Measurements from ENCODE around the gene MPP7. TPM values are rescaled to one million over a fixed set of nuclear protein-coding genes. Genes with fewer than 3 reads are reported as not detected.
A peak's percentile ranks its signal among the peaks of the same experiment; 100 is the strongest.

MPP7 gene
- total RNA-seq, 1 experiment from 2014 or later: 79.4 TPM

DNA sequence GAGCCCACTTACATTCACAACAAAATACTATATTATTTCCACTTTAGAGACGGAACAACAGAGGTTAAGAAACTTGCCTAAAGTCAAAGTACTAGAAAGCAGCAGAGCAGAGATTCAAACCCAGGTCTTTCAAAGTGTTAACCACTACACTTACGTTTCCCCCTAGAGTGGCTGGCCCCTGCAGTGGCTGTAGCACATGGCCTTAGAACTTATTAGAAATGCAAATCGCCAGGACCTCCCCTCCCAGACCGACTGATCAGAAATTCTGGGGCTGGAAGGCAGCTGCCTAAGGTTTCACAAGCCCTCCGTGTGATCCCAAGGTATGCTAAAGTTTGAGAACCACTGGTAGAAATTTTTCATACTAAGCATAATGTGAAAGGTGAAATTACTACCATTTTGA, 8.1 kb downstream of the MPP7 start:
- no peaks in the 10 kb centered on the region for H3K27me3 Mint-ChIP-seq (ENCODE audit: insufficient read depth, unreplicated experiment)
- no TSS peak for BruUV-seq (replicated peaks)

GRCh38 chr10:28294169-28294532, 8.7 kb downstream of the MPP7 start:
- DNase-seq: no peak
- H3K36me3 Mint-ChIP-seq (ENCODE audit: insufficient read depth, unreplicated experiment): peaks cover 18% of the 10 kb centered on the region
- H3K9me3 Mint-ChIP-seq (ENCODE audit: unreplicated experiment): no peaks in the 10 kb centered on the region
- Histone ChIP-seq H3K9me3 (no peaks in the 10 kb centered on the region), H3K4me3 (ENCODE audit: low read depth, low read length) (no peak overlapping the region), H3K27me3 (replicated peaks; ENCODE audit: control insufficient read depth, insufficient read depth, low read length) (no peaks in the 10 kb centered on the region), H3K4me1 (peaks cover 25% of the 10 kb centered on the region), H3K36me3 (ENCODE audit: control insufficient read depth, insufficient read depth, low read length) (no peaks in the 10 kb centered on the region; the same call in 1 of the 2 replicates)
- CTCF ChIA-PET: interaction anchor here (1.9 kb wide), 1 partner anchor 9 kb away, joined by 11 read pairs; the partner anchor contains the start of gene MPP7
- intact Hi-C loops (cut with micrococcal nuclease; ENCODE audit: unreplicated experiment): no loop called here
- no peak overlapping the region for H3K27ac Mint-ChIP-seq (ENCODE audit: unreplicated experiment)
- TF ChIP-seq, protein P1, sequence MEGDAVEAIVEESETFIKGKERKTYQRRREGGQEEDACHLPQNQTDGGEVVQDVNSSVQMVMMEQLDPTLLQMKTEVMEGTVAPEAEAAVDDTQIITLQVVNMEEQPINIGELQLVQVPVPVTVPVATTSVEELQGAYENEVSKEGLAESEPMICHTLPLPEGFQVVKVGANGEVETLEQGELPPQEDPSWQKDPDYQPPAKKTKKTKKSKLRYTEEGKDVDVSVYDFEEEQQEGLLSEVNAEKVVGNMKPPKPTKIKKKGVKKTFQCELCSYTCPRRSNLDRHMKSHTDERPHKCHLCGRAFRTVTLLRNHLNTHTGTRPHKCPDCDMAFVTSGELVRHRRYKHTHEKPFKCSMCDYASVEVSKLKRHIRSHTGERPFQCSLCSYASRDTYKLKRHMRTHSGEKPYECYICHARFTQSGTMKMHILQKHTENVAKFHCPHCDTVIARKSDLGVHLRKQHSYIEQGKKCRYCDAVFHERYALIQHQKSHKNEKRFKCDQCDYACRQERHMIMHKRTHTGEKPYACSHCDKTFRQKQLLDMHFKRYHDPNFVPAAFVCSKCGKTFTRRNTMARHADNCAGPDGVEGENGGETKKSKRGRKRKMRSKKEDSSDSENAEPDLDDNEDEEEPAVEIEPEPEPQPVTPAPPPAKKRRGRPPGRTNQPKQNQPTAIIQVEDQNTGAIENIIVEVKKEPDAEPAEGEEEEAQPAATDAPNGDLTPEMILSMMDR (IDR thresholded peaks at IDR 0.05; ENCODE audit: insufficient read depth in 1 of 2, low read depth in 1 of 2, low read length in 1 of 2, severe bottlenecking in 1 of 2, unreplicated experiment in 1 of 2): no peak
- no TSS peak for BruUV-seq (replicated peaks)
- H3K4me3 Mint-ChIP-seq (ENCODE audit: unreplicated experiment): no peak overlapping the region
- POLR2A ChIA-PET: no interaction called here
- peaks cover 38% of the 10 kb centered on the region for H3K4me1 Mint-ChIP-seq (ENCODE audit: low read depth, unreplicated experiment)
- no peaks in the 10 kb centered on the region for H3K27me3 Mint-ChIP-seq (ENCODE audit: insufficient read depth, unreplicated experiment)

More for the DNA sequence above, 8.1 kb downstream of the MPP7 start:
- H3K27ac Mint-ChIP-seq (ENCODE audit: unreplicated experiment): no peak overlapping the region
- H3K4me3 ChIP-seq (ENCODE audit: low read depth, low read length): no peak overlapping the region
- no peaks in the 10 kb centered on the region for H3K9me3 ChIP-seq
- TF ChIP-seq, protein P1 (IDR thresholded peaks at IDR 0.05; ENCODE audit: insufficient read depth in 1 of 2, low read depth in 1 of 2, low read length in 1 of 2, severe bottlenecking in 1 of 2, unreplicated experiment in 1 of 2): no peak
- H3K4me1 Mint-ChIP-seq (ENCODE audit: low read depth, unreplicated experiment): peaks cover 40% of the 10 kb centered on the region
- ChIA-PET CTCF (interaction anchor here (1.1 to 1.9 kb wide), 2 partner anchors 8 to 44 kb away, joined by 4 to 11 read pairs; partner anchors contain the start of gene MPP7), POLR2A (no interaction called here)
- peaks cover 25% of the 10 kb centered on the region for H3K4me1 ChIP-seq
- no peaks in the 10 kb centered on the region for H3K27me3 ChIP-seq (replicated peaks; ENCODE audit: control insufficient read depth, insufficient read depth, low read length)
- peaks cover 11% of the 10 kb centered on the region for H3K36me3 Mint-ChIP-seq (ENCODE audit: insufficient read depth, unreplicated experiment)
- H3K36me3 ChIP-seq (ENCODE audit: control insufficient read depth, insufficient read depth, low read length): no peaks in the 10 kb centered on the region; the same call in 1 of the 2 replicates
- no peaks in the 10 kb centered on the region for H3K9me3 Mint-ChIP-seq (ENCODE audit: unreplicated experiment)
- intact Hi-C loops (cut with micrococcal nuclease; ENCODE audit: unreplicated experiment): no loop called here
- H3K4me3 Mint-ChIP-seq (ENCODE audit: unreplicated experiment): no peak overlapping the region
- no peak for DNase-seq

DNA sequence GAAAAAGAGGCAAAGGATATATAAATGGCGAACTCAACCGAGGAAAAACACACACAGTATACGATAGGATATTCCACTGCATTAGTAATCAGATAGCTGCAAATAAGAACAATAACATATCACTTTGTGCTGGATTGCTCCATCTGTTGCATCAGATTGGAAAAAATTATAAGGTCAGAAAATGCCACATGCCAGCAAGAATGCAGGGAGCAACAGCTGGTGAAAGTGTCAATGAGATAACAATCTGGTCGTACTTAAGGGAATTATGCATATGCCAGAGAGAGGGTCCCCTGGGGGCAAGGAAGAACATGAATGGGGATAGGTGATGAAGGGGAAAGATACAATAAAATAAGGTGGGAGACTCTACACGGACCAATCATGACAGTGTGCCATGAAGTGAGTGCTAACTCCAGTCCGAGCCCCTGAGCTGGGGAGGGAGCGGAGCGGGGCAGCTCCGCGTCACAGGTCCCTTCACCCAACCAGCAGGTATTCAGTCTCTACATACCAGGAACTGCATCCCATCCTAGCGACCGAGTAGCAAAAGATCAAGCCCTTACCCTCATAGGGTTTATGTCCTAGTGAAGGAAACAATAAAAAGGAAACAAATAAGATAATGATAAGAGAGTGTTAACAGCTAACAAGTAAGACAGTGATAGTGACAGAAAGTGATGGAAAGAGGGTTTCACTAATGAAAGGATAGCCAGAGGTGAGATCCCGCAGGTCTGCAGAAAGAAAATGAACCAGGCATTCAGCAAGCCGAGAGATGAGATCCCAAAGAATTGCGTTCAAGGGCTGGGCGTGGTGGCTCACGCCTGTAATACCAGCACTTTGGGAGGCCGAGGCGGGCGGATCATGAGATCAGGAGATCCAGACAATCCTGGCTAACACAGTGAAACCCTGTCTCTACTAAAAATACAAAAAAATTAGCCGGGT, 9.4 kb downstream of the MPP7 start:
- Mint-ChIP-seq H3K27ac (ENCODE audit: unreplicated experiment) (peak overlapping the region; percentile 34), H3K4me3 (ENCODE audit: unreplicated experiment) (no peak overlapping the region), H3K4me1 (ENCODE audit: low read depth, unreplicated experiment) (peaks cover 34% of the 10 kb centered on the region), H3K9me3 (ENCODE audit: unreplicated experiment) (no peaks in the 10 kb centered on the region), H3K36me3 (ENCODE audit: insufficient read depth, unreplicated experiment) (peaks cover 19% of the 10 kb centered on the region), H3K27me3 (ENCODE audit: insufficient read depth, unreplicated experiment) (no peaks in the 10 kb centered on the region)
- Histone ChIP-seq H3K36me3 (ENCODE audit: control insufficient read depth, insufficient read depth, low read length) (no peaks in the 10 kb centered on the region; the same call in 1 of the 2 replicates), H3K4me1 (peaks cover 25% of the 10 kb centered on the region), H3K4me3 (ENCODE audit: low read depth, low read length) (no peak overlapping the region), H3K9me3 (no peaks in the 10 kb centered on the region), H3K27me3 (replicated peaks; ENCODE audit: control insufficient read depth, insufficient read depth, low read length) (no peaks in the 10 kb centered on the region)
- BruUV-seq (replicated peaks): no TSS peak
- ChIA-PET CTCF (interaction anchor here (1.9 kb wide), 1 partner anchor 9 kb away, joined by 11 read pairs; the partner anchor contains the start of gene MPP7), POLR2A (no interaction called here)
- intact Hi-C loops (cut with micrococcal nuclease; ENCODE audit: unreplicated experiment): no loop called here
- DNase-seq: no peak
- TF ChIP-seq, protein P1 (IDR thresholded peaks at IDR 0.05; ENCODE audit: insufficient read depth in 1 of 2, low read depth in 1 of 2, low read length in 1 of 2, severe bottlenecking in 1 of 2, unreplicated experiment in 1 of 2): no peak
